ENCODE results near the gene IRF9. TPM values are rescaled to one million over a fixed set of nuclear protein-coding genes. Genes with fewer than 3 reads are reported as not detected.
A peak's percentile ranks its signal among the peaks of the same experiment; 100 is the strongest.

The IRF9 gene
- total and polyA plus RNA-seq, 11 donors = 23.4 to 169 (median 29.8) TPM

GRCh38 chr14:24213866-24214662 is 53.0 kb downstream of the IRF9 start:
- DNase-seq (no peak), ATAC-seq (no peak)
- Histone ChIP-seq H3K9me3 (no peaks in the 10 kb centered on the region), H3K4me3 (peak overlapping the region in 11 of 12 donors; percentile 67 to 98 (median 83)), H3K4me1 (peaks cover 3 to 39% (median 21%) of the 10 kb centered on the region in 12 donors), H3K36me3 (peaks cover 0 to 45% (median 34%) of the 10 kb centered on the region in 9 donors), H3K27me3 (no peaks in the 10 kb centered on the region), H3K27ac (peak overlapping the region; percentile 92 to 100 (median 96))
- TF ChIP-seq CTCF (IDR thresholded peaks at IDR 0.05) (no peak), POLR2A (IDR thresholded peaks at IDR 0.05) (no peak)
- WGBS, 4 donors = 81 to 85% (median 84%) methylated on average over 7 of the region's 7 CpGs
- intact Hi-C loops (cut with DNase I) = loop anchor here in 1 of 10 donors (1.0 kb wide), 1 partner anchor 28 kb away; the partner anchor contains the start of gene TINF2

- H3K4me1 ChIP-seq = peaks cover 3 to 39% (median 21%) of the 10 kb centered on the region in 12 donors
- ATAC-seq = peak; percentile 74 to 85 (median 81)
- WGBS, 4 donors = 0 to 1% (median 0%) methylated on average over 32 to 40 of the region's 40 CpGs
- peaks cover 0 to 33% (median 19%) of the 10 kb centered on the region in 9 donors for H3K36me3 ChIP-seq
- peak; percentile 83 to 93 (median 87) for DNase-seq
- no peaks in the 10 kb centered on the region for H3K27me3 ChIP-seq
- no peaks in the 10 kb centered on the region for H3K9me3 ChIP-seq
- H3K4me3 ChIP-seq = peak within 1 kb of the TSS; percentile 48 to 91 (median 75)
- peak in 1 of 2 donors; percentile 74 for TF ChIP-seq POLR2A (IDR thresholded peaks at IDR 0.05)
- TF ChIP-seq CTCF (IDR thresholded peaks at IDR 0.05) = peak; percentile 9 to 78 (median 64)
- H3K27ac ChIP-seq = peak within 1 kb of the TSS; percentile 74 to 96 (median 86)
- intact Hi-C loops (cut with DNase I) = no loop called here
These were observed 54.7 kb downstream of the IRF9 start, which contains the start of gene MDP1 for GRCh38 chr14:24215495-24216344. TSS of gene MDP1 (minus strand) at chr14:24216066. CDS start at chr14:24215955, 111 bp downstream.

Small RNA genes within 50 kb of the gene (microRNA-seq; reads per million reads assigned to microRNA genes)
- gene MIR7703 = 0 reads per million in 4 donors

Other genes starting within 250 kb of the IRF9 start
Only the 30 nearest of the 32 such genes appear.
- gene DHRS4L2, start 172.3 kb upstream of the IRF9 start, total RNA-seq = 10 to 100 TPM; 17.9 to 37.1 (median 27.5) TPM
- 10 to 100 TPM; 22.2 to 65.9 TPM for gene DHRS4L2, start 172.3 kb upstream of the IRF9 start, polyA plus RNA-seq
- gene CARMIL3, start 109.3 kb upstream of the IRF9 start, total RNA-seq = under 1 TPM in 6 of 9 donors, not detected in 3; 0.05 to 0.38 (median 0.17) TPM
- under 1 TPM; 0.08 to 0.15 TPM for gene CARMIL3, start 109.3 kb upstream of the IRF9 start, polyA plus RNA-seq
- under 1 TPM in 3 of 9 donors, not detected in 6; 0.23 to 0.52 (median 0.25) TPM for gene CPNE6, start 89.7 kb upstream of the IRF9 start, total RNA-seq
- not detected for gene CPNE6, start 89.7 kb upstream of the IRF9 start, polyA plus RNA-seq
- 10 to 100 TPM in 2 of 9 donors, 1 to 10 TPM in 7; 2.1 to 14.6 (median 3.9) TPM for gene PCK2, start 67.0 kb upstream of the IRF9 start, total RNA-seq
- gene PCK2, start 67.0 kb upstream of the IRF9 start, polyA plus RNA-seq = 1 to 10 TPM; 1.5 to 5.4 TPM
- gene DCAF11, start 46.5 kb upstream of the IRF9 start, total RNA-seq = 100 to 1,000 TPM in 2 of 9 donors, 10 to 100 TPM in 7; 55.1 to 117 (median 75.0) TPM
- gene DCAF11, start 46.5 kb upstream of the IRF9 start, polyA plus RNA-seq = 100 to 1,000 TPM in 1 of 2 donors, 10 to 100 TPM in 1; 25.3 to 111 TPM
- 1 to 10 TPM; 1.3 to 2.9 (median 2.1) TPM for gene NRL, start 46.3 kb upstream of the IRF9 start, total RNA-seq
- 1 to 10 TPM; 2.1 to 3.0 TPM for gene NRL, start 46.3 kb upstream of the IRF9 start, polyA plus RNA-seq
- gene FITM1, start 30.6 kb upstream of the IRF9 start, total RNA-seq = 100 to 1,000 TPM in 5 of 9 donors, 10 to 100 TPM in 4; 58.5 to 247 (median 107) TPM
- gene FITM1, start 30.6 kb upstream of the IRF9 start, polyA plus RNA-seq = 100 to 1,000 TPM in 1 of 2 donors, 10 to 100 TPM in 1; 43.3 to 276 TPM
- 100 to 1,000 TPM in 6 of 9 donors, 10 to 100 TPM in 3; 87.3 to 331 (median 110) TPM for gene PSME1, start 25.1 kb upstream of the IRF9 start, total RNA-seq
- 100 to 1,000 TPM; 125 to 164 TPM for gene PSME1, start 25.1 kb upstream of the IRF9 start, polyA plus RNA-seq
- 10 to 100 TPM in 8 of 9 donors, 1 to 10 TPM in 1; 9.6 to 18.7 (median 13.8) TPM for gene EMC9, start 19.7 kb upstream of the IRF9 start, total RNA-seq
- 10 to 100 TPM; 20.1 to 30.6 TPM for gene EMC9, start 19.7 kb upstream of the IRF9 start, polyA plus RNA-seq
- 100 to 1,000 TPM in 3 of 9 donors, 10 to 100 TPM in 6; 51.4 to 360 (median 80.8) TPM for gene PSME2, start 14.7 kb upstream of the IRF9 start, total RNA-seq
- 100 to 1,000 TPM in 1 of 2 donors, 10 to 100 TPM in 1; 90.4 to 222 TPM for gene PSME2, start 14.7 kb upstream of the IRF9 start, polyA plus RNA-seq
- gene RNF31, start 13.8 kb upstream of the IRF9 start, total RNA-seq = 10 to 100 TPM; 31.6 to 54.2 (median 36.6) TPM
- gene RNF31, start 13.8 kb upstream of the IRF9 start, polyA plus RNA-seq = 10 to 100 TPM; 36.4 to 38.3 TPM
- 10 to 100 TPM in 2 of 9 donors, 1 to 10 TPM in 6, under 1 TPM in 1; 0.32 to 25.3 (median 4.4) TPM for gene REC8, start 10.8 kb downstream of the IRF9 start, total RNA-seq
- gene REC8, start 10.8 kb downstream of the IRF9 start, polyA plus RNA-seq = 1 to 10 TPM; 2.2 to 4.8 TPM
- gene IPO4, start 27.6 kb downstream of the IRF9 start, total RNA-seq = 10 to 100 TPM in 8 of 9 donors, 1 to 10 TPM in 1; 9.1 to 25.6 (median 17.2) TPM
- 10 to 100 TPM in 1 of 2 donors, 1 to 10 TPM in 1; 1.8 to 40.0 TPM for gene IPO4, start 27.6 kb downstream of the IRF9 start, polyA plus RNA-seq
- 10 to 100 TPM; 15.4 to 32.3 (median 26.3) TPM for gene TM9SF1, start 34.2 kb downstream of the IRF9 start, total RNA-seq
- 10 to 100 TPM in 1 of 2 donors, 1 to 10 TPM in 1; 6.1 to 52.8 TPM for gene TM9SF1, start 34.2 kb downstream of the IRF9 start, polyA plus RNA-seq
- under 1 TPM in 1 of 9 donors, not detected in 8; 0.19 TPM for gene TSSK4, start 44.4 kb downstream of the IRF9 start, total RNA-seq
- gene TSSK4, start 44.4 kb downstream of the IRF9 start, polyA plus RNA-seq = under 1 TPM in 1 of 2 donors, not detected in 1; 0.23 TPM
- gene CHMP4A, start 52.2 kb downstream of the IRF9 start, total RNA-seq = 10 to 100 TPM; 20.2 to 42.3 (median 34.5) TPM
- 10 to 100 TPM; 32.1 to 72.8 TPM for gene CHMP4A, start 52.2 kb downstream of the IRF9 start, polyA plus RNA-seq
- gene MDP1, start 54.8 kb downstream of the IRF9 start, total RNA-seq = 10 to 100 TPM; 12.8 to 22.6 (median 15.5) TPM
- gene MDP1, start 54.8 kb downstream of the IRF9 start, polyA plus RNA-seq = 10 to 100 TPM; 20.8 to 26.5 TPM
- gene NEDD8, start 71.1 kb downstream of the IRF9 start, total RNA-seq = 100 to 1,000 TPM; 174 to 217 (median 197) TPM
- 100 to 1,000 TPM; 276 to 287 TPM for gene NEDD8, start 71.1 kb downstream of the IRF9 start, polyA plus RNA-seq
- gene GMPR2, start 71.7 kb downstream of the IRF9 start, total RNA-seq = 10 to 100 TPM; 23.9 to 55.9 (median 32.8) TPM
- 10 to 100 TPM; 26.6 to 28.1 TPM for gene GMPR2, start 71.7 kb downstream of the IRF9 start, polyA plus RNA-seq
- 10 to 100 TPM; 34.5 to 58.1 (median 42.6) TPM for gene TINF2, start 81.4 kb downstream of the IRF9 start, total RNA-seq
- 10 to 100 TPM; 16.1 to 55.4 TPM for gene TINF2, start 81.4 kb downstream of the IRF9 start, polyA plus RNA-seq
- 10 to 100 TPM in 1 of 9 donors, 1 to 10 TPM in 3, under 1 TPM in 2, not detected in 3; 0.52 to 38.9 (median 1.0) TPM for gene TGM1, start 101.9 kb downstream of the IRF9 start, total RNA-seq
- under 1 TPM; 0.61 to 0.69 TPM for gene TGM1, start 101.9 kb downstream of the IRF9 start, polyA plus RNA-seq
- 10 to 100 TPM; 18.8 to 33.1 (median 26.7) TPM for gene RABGGTA, start 110.3 kb downstream of the IRF9 start, total RNA-seq
- 10 to 100 TPM; 26.3 to 29.2 TPM for gene RABGGTA, start 110.3 kb downstream of the IRF9 start, polyA plus RNA-seq
- 10 to 100 TPM in 6 of 9 donors, 1 to 10 TPM in 3; 6.3 to 18.1 (median 11.3) TPM for gene DHRS1, start 138.5 kb downstream of the IRF9 start, total RNA-seq
- 10 to 100 TPM in 1 of 2 donors, 1 to 10 TPM in 1; 5.5 to 10.7 TPM for gene DHRS1, start 138.5 kb downstream of the IRF9 start, polyA plus RNA-seq
- gene NOP9, start 138.6 kb downstream of the IRF9 start, total RNA-seq = 10 to 100 TPM; 22.1 to 34.0 (median 27.8) TPM
- gene NOP9, start 138.6 kb downstream of the IRF9 start, polyA plus RNA-seq = 10 to 100 TPM; 13.5 to 29.8 TPM
- gene CIDEB, start 146.7 kb downstream of the IRF9 start, total RNA-seq = 10 to 100 TPM in 1 of 9 donors, 1 to 10 TPM in 8; 1.7 to 10.1 (median 3.0) TPM
- 1 to 10 TPM; 2.6 to 3.2 TPM for gene CIDEB, start 146.7 kb downstream of the IRF9 start, polyA plus RNA-seq
- gene LTB4R2, start 148.9 kb downstream of the IRF9 start, total RNA-seq = 1 to 10 TPM in 7 of 9 donors, under 1 TPM in 2; 0.81 to 3.8 (median 1.6) TPM
- under 1 TPM; 0.53 to 0.64 TPM for gene LTB4R2, start 148.9 kb downstream of the IRF9 start, polyA plus RNA-seq
- 1 to 10 TPM in 8 of 9 donors, under 1 TPM in 1; 0.92 to 8.8 (median 1.7) TPM for gene LTB4R, start 150.2 kb downstream of the IRF9 start, total RNA-seq
- gene LTB4R, start 150.2 kb downstream of the IRF9 start, polyA plus RNA-seq = 1 to 10 TPM; 1.2 to 2.2 TPM
- gene ADCY4, start 173.8 kb downstream of the IRF9 start, total RNA-seq = 10 to 100 TPM; 20.7 to 47.5 (median 27.5) TPM
- gene ADCY4, start 173.8 kb downstream of the IRF9 start, polyA plus RNA-seq = 10 to 100 TPM; 21.9 to 40.4 TPM
- 10 to 100 TPM in 1 of 9 donors, 1 to 10 TPM in 6, under 1 TPM in 2; 0.75 to 10.5 (median 3.0) TPM for gene RIPK3, start 178.7 kb downstream of the IRF9 start, total RNA-seq
- gene RIPK3, start 178.7 kb downstream of the IRF9 start, polyA plus RNA-seq = 1 to 10 TPM; 4.0 to 4.4 TPM
- 10 to 100 TPM in 7 of 9 donors, 1 to 10 TPM in 2; 6.5 to 19.1 (median 11.7) TPM for gene NFATC4, start 206.9 kb downstream of the IRF9 start, total RNA-seq
- gene NFATC4, start 206.9 kb downstream of the IRF9 start, polyA plus RNA-seq = 10 to 100 TPM; 12.5 to 23.0 TPM